ENCODE results near the gene TTLL1.

DNA sequence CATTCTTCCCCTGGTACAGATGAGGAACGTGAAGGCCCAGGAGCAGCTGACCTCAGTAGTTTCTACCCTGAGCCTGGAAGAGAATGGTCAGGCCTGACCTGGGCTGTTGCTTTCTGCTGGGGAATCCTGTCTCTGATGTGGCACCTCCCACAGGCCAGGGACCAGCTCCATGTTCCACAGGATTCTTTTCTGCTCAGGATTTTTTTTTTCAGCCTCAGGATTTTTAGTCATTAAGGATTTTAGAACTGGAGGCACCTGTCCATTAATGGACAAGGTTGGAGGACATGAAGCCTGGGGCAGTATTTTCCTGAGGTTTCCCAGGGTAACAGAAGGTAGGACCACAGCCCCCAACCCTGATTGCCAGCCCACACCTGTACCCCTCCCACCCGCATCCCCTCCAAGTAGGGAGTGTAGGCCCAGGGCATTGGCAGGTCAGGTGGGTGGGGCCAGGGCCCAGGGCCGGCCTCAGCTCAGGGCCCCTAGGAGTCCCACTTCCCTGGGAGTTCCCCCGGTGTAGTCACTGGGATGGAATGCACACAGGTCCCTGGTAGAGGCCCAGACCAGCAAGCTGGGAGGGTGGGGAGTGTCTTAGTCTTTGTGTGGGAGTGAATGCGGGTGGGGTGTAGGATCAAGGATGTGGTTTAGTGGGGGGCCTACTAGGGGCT lies 37.4 kb upstream of the TTLL1 start:
- TF ChIP-seq, protein P1, sequence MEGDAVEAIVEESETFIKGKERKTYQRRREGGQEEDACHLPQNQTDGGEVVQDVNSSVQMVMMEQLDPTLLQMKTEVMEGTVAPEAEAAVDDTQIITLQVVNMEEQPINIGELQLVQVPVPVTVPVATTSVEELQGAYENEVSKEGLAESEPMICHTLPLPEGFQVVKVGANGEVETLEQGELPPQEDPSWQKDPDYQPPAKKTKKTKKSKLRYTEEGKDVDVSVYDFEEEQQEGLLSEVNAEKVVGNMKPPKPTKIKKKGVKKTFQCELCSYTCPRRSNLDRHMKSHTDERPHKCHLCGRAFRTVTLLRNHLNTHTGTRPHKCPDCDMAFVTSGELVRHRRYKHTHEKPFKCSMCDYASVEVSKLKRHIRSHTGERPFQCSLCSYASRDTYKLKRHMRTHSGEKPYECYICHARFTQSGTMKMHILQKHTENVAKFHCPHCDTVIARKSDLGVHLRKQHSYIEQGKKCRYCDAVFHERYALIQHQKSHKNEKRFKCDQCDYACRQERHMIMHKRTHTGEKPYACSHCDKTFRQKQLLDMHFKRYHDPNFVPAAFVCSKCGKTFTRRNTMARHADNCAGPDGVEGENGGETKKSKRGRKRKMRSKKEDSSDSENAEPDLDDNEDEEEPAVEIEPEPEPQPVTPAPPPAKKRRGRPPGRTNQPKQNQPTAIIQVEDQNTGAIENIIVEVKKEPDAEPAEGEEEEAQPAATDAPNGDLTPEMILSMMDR (conservative IDR thresholded peaks at IDR 0.05; ENCODE audit: low read depth in 2 of 2), result no peak
- TF ChIP-seq, protein P2, sequence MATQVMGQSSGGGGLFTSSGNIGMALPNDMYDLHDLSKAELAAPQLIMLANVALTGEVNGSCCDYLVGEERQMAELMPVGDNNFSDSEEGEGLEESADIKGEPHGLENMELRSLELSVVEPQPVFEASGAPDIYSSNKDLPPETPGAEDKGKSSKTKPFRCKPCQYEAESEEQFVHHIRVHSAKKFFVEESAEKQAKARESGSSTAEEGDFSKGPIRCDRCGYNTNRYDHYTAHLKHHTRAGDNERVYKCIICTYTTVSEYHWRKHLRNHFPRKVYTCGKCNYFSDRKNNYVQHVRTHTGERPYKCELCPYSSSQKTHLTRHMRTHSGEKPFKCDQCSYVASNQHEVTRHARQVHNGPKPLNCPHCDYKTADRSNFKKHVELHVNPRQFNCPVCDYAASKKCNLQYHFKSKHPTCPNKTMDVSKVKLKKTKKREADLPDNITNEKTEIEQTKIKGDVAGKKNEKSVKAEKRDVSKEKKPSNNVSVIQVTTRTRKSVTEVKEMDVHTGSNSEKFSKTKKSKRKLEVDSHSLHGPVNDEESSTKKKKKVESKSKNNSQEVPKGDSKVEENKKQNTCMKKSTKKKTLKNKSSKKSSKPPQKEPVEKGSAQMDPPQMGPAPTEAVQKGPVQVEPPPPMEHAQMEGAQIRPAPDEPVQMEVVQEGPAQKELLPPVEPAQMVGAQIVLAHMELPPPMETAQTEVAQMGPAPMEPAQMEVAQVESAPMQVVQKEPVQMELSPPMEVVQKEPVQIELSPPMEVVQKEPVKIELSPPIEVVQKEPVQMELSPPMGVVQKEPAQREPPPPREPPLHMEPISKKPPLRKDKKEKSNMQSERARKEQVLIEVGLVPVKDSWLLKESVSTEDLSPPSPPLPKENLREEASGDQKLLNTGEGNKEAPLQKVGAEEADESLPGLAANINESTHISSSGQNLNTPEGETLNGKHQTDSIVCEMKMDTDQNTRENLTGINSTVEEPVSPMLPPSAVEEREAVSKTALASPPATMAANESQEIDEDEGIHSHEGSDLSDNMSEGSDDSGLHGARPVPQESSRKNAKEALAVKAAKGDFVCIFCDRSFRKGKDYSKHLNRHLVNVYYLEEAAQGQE (IDR thresholded peaks at IDR 0.05; ENCODE audit: unreplicated experiment), result no peak
- no peak for TF ChIP-seq EZH2 (IDR thresholded peaks at IDR 0.05; ENCODE audit: low read depth, unreplicated experiment)
- no peak for TF ChIP-seq POLR2AphosphoS5 (IDR thresholded peaks at IDR 0.05; ENCODE audit: low read depth)
- no peak for TF ChIP-seq EZH2phosphoT487 (IDR thresholded peaks at IDR 0.05; ENCODE audit: unreplicated experiment)
- no peak for TF ChIP-seq JUNB (IDR thresholded peaks at IDR 0.05; ENCODE audit: unreplicated experiment)
- TF ChIP-seq, protein P3, sequence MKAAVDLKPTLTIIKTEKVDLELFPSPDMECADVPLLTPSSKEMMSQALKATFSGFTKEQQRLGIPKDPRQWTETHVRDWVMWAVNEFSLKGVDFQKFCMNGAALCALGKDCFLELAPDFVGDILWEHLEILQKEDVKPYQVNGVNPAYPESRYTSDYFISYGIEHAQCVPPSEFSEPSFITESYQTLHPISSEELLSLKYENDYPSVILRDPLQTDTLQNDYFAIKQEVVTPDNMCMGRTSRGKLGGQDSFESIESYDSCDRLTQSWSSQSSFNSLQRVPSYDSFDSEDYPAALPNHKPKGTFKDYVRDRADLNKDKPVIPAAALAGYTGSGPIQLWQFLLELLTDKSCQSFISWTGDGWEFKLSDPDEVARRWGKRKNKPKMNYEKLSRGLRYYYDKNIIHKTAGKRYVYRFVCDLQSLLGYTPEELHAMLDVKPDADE (IDR thresholded peaks at IDR 0.05), result no peak
- TF ChIP-seq, protein P4, sequence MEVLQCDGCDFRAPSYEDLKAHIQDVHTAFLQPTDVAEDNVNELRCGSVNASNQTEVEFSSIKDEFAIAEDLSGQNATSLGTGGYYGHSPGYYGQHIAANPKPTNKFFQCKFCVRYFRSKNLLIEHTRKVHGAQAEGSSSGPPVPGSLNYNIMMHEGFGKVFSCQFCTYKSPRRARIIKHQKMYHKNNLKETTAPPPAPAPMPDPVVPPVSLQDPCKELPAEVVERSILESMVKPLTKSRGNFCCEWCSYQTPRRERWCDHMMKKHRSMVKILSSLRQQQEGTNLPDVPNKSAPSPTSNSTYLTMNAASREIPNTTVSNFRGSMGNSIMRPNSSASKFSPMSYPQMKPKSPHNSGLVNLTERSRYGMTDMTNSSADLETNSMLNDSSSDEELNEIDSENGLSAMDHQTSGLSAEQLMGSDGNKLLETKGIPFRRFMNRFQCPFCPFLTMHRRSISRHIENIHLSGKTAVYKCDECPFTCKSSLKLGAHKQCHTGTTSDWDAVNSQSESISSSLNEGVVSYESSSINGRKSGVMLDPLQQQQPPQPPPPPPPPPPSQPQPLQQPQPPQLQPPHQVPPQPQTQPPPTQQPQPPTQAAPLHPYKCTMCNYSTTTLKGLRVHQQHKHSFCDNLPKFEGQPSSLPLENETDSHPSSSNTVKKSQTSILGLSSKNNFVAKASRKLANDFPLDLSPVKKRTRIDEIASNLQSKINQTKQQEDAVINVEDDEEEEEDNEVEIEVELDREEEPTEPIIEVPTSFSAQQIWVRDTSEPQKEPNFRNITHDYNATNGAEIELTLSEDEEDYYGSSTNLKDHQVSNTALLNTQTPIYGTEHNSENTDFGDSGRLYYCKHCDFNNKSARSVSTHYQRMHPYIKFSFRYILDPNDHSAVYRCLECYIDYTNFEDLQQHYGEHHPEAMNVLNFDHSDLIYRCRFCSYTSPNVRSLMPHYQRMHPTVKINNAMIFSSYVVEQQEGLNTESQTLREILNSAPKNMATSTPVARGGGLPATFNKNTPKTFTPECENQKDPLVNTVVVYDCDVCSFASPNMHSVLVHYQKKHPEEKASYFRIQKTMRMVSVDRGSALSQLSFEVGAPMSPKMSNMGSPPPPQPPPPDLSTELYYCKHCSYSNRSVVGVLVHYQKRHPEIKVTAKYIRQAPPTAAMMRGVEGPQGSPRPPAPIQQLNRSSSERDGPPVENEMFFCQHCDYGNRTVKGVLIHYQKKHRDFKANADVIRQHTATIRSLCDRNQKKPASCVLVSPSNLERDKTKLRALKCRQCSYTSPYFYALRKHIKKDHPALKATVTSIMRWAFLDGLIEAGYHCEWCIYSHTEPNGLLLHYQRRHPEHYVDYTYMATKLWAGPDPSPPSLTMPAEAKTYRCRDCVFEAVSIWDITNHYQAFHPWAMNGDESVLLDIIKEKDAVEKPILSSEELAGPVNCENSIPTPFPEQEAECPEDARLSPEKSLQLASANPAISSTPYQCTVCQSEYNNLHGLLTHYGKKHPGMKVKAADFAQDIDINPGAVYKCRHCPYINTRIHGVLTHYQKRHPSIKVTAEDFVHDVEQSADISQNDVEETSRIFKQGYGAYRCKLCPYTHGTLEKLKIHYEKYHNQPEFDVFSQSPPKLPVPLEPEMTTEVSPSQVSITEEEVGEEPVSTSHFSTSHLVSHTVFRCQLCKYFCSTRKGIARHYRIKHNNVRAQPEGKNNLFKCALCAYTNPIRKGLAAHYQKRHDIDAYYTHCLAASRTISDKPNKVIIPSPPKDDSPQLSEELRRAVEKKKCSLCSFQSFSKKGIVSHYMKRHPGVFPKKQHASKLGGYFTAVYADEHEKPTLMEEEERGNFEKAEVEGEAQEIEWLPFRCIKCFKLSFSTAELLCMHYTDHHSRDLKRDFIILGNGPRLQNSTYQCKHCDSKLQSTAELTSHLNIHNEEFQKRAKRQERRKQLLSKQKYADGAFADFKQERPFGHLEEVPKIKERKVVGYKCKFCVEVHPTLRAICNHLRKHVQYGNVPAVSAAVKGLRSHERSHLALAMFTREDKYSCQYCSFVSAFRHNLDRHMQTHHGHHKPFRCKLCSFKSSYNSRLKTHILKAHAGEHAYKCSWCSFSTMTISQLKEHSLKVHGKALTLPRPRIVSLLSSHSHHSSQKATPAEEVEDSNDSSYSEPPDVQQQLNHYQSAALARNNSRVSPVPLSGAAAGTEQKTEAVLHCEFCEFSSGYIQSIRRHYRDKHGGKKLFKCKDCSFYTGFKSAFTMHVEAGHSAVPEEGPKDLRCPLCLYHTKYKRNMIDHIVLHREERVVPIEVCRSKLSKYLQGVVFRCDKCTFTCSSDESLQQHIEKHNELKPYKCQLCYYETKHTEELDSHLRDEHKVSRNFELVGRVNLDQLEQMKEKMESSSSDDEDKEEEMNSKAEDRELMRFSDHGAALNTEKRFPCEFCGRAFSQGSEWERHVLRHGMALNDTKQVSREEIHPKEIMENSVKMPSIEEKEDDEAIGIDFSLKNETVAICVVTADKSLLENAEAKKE (CRISPR knock-in tag; IDR thresholded peaks at IDR 0.05), result no peak
- TF ChIP-seq NANOG (IDR thresholded peaks at IDR 0.05; ENCODE audit: borderline replicate concordance), result no peak
- no peak for TF ChIP-seq CREB1 (CRISPR knock-in tag; IDR thresholded peaks at IDR 0.05; ENCODE audit: low read depth)
- no peak for TF ChIP-seq ZNF114 (CRISPR knock-in tag; IDR thresholded peaks at IDR 0.05)
- TF ChIP-seq ZNF331 (CRISPR knock-in tag; IDR thresholded peaks at IDR 0.05; ENCODE audit: low read depth), result no peak

Data from GM23338 (cell line).